ENCODE data around the gene AK5.

The AK5 gene

GRCh38 chr1:77245830-77246229 is 36.0 kb upstream of the AK5 start:
- no peak overlapping the region for H3K4me3 ChIP-seq (ENCODE audit: low read depth, low read length)
- TF ChIP-seq, protein P1, sequence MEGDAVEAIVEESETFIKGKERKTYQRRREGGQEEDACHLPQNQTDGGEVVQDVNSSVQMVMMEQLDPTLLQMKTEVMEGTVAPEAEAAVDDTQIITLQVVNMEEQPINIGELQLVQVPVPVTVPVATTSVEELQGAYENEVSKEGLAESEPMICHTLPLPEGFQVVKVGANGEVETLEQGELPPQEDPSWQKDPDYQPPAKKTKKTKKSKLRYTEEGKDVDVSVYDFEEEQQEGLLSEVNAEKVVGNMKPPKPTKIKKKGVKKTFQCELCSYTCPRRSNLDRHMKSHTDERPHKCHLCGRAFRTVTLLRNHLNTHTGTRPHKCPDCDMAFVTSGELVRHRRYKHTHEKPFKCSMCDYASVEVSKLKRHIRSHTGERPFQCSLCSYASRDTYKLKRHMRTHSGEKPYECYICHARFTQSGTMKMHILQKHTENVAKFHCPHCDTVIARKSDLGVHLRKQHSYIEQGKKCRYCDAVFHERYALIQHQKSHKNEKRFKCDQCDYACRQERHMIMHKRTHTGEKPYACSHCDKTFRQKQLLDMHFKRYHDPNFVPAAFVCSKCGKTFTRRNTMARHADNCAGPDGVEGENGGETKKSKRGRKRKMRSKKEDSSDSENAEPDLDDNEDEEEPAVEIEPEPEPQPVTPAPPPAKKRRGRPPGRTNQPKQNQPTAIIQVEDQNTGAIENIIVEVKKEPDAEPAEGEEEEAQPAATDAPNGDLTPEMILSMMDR (IDR thresholded peaks at IDR 0.05; ENCODE audit: low read depth, low read length, missing control alignments), result no peak
- in situ Hi-C loops (cut with HindIII; ENCODE audit: low sequenced_read_pairs), result no loop called here
- DNase-seq (ENCODE audit: low read depth), result no peak

DNA sequence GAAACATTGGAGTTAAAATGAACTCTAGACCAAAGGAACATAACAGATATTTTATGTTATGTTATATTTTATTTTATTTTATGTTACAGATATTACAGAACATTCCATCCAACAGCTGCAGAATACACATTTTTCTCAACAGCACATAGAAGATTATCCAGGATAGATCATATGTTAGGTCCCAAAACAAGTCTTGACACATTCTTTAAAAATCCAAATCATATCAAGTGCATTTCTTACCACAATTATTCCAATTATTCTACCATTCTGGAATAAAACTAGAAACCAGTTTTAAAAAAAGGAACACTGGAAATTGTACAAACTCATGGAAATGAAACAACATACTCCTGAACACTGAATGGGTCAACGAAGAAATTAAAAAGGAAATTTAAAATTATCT is 31.7 kb upstream of the AK5 start:
- no peak for DNase-seq (ENCODE audit: low read depth)
- TF ChIP-seq, protein P1 (IDR thresholded peaks at IDR 0.05; ENCODE audit: low read depth, low read length, missing control alignments), result no peak
- H3K4me3 ChIP-seq (ENCODE audit: low read depth, low read length), result no peak overlapping the region
- in situ Hi-C loops (cut with HindIII; ENCODE audit: low sequenced_read_pairs), result no loop called here

DNA sequence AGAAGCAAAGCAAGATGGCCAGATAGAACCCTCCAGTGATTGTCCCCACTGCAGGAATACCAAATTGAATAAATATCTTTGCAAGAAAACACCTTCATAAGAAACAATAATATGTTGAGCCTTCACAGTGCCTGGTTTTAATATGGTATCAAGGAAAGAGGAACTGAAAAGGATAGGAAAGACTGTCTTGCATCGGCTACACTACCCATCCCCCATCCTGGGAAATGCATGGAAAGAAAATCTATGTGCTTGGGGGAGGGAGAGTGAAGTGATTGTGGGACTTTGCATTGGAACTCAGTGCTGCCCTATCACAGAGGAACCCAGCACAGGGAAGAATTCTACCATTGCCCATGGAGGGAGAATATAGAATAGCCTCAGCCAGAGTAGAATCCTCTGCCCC is 28.6 kb upstream of the AK5 start:
- no peak overlapping the region for H3K4me3 ChIP-seq (ENCODE audit: low read depth, low read length)
- TF ChIP-seq, protein P1 (IDR thresholded peaks at IDR 0.05; ENCODE audit: low read depth, low read length, missing control alignments), result no peak
- no peak for DNase-seq (ENCODE audit: low read depth)
- in situ Hi-C loops (cut with HindIII; ENCODE audit: low sequenced_read_pairs), result no loop called here

GRCh38 chr1:77263708-77264107 is 18.1 kb upstream of the AK5 start:
- H3K4me3 ChIP-seq (ENCODE audit: low read depth, low read length), result no peak overlapping the region
- TF ChIP-seq, protein P1 (IDR thresholded peaks at IDR 0.05; ENCODE audit: low read depth, low read length, missing control alignments), result no peak
- in situ Hi-C loops (cut with HindIII; ENCODE audit: low sequenced_read_pairs), result no loop called here

DNA sequence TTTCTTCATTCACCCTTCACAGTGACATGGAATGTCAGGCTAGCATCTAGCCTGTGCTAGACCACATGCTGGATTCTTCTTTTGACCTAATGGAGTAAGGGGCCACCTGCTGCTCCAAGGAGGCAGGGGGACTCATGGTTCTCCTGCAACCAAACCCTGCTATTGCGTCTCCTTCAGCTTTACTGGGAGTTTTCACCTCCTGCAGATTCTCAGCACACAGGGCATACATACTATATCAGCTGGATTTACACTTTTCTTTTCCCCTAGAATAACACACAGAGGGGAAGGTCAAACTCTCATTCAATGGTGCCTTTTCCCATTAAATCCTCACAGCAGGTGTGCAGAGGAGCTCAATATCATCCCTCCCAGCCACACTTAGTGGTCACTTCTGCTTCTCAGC is 16.6 kb upstream of the AK5 start:
- in situ Hi-C loops (cut with HindIII; ENCODE audit: low sequenced_read_pairs), result loop anchor here (5.0 kb wide), 1 partner anchor 33 kb away; no protein-coding TSS in a partner anchor
- DNase-seq (ENCODE audit: low read depth), result no peak

More at GRCh38 chr1:77263708-77264107, 18.1 kb upstream of the AK5 start:
- DNase-seq (ENCODE audit: low read depth), result no peak

DNA sequence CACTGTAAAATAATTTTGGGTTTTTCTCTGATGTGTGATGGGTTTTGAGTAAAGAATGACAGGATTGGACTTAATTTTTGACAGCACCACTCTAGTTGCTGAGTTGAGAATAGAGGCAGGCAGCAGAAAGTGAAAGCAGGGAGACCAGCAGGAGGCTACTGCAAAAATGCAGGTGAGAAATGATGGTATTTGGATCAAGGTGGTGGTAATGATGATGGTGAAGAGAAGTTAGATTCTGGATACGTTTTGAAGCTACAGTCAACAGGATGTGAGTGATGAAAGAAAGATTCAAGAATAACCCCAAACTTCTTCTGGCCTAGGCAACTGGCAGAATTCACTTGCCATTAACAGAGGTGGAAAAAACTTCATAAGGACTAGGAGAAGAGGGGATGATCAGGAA is 14.8 kb upstream of the AK5 start:
- in situ Hi-C loops (cut with HindIII; ENCODE audit: low sequenced_read_pairs), result loop anchor here (5.0 kb wide), 1 partner anchor 35 kb away; no protein-coding TSS in a partner anchor
- no peak for DNase-seq (ENCODE audit: low read depth)
- no peak overlapping the region for H3K4me3 ChIP-seq (ENCODE audit: low read depth, low read length)
- TF ChIP-seq, protein P1 (IDR thresholded peaks at IDR 0.05; ENCODE audit: low read depth, low read length, missing control alignments), result no peak

More for the DNA sequence above, 16.6 kb upstream of the AK5 start:
- TF ChIP-seq, protein P1 (IDR thresholded peaks at IDR 0.05; ENCODE audit: low read depth, low read length, missing control alignments), result no peak
- H3K4me3 ChIP-seq (ENCODE audit: low read depth, low read length), result no peak overlapping the region
